Upper lobe of right lung (tissue), 1 donor: Measurements from ENCODE around the gene ASB2. TPM values are rescaled to one million over a fixed set of nuclear protein-coding genes. Genes with fewer than 3 reads are reported as not detected.

ENCODE experiments used
- ATAC-seq: fragments of 200-7000 bp; cut with Tn5 transposase; one replicate; pipeline ENCODE4 v1.9.1; 2020; ENCODE audit warnings: mild to moderate bottlenecking, moderate library complexity
- DNase-seq: peaks from one replicate; pipeline ENCODE4 v3.0.0-alpha.2; 2020
- H3K27ac ChIP-seq: fragments of 200-600 bp; one replicate; pipeline ENCODE4 v1.8.0; 2022
- H3K27me3 ChIP-seq: fragments of 200-600 bp; one replicate; pipeline ENCODE4 v1.8.0; 2022; ENCODE audit warnings: mild to moderate bottlenecking
- H3K36me3 ChIP-seq: fragments of 200-600 bp; one replicate; pipeline ENCODE4 v1.8.0; 2022
- H3K4me1 ChIP-seq: fragments of 200-600 bp; one replicate; pipeline ENCODE4 v1.8.0; 2022
- H3K4me3 ChIP-seq: fragments of 200-600 bp; one replicate; pipeline ENCODE4 v1.8.0; 2022; ENCODE audit warnings: mild to moderate bottlenecking
- H3K9me3 ChIP-seq: fragments of 200-600 bp; one replicate; pipeline ENCODE4 v1.8.0; 2022
- intact Hi-C: fragments of 100-400 bp; cut with DNase I; formaldehyde crosslinking; loops from one replicate; pipeline ENCODE4 v1.11.0; 2022
- total RNA-seq: library from RNA; stranded (reverse); fragmentation: NEBNext Ultra II Directional; extraction: Animal tissue kit (Norgen Biotek cat#: 25700); gene quantifications from one replicate; pipeline ENCODE4 v1.2.1, GENCODE V29; 2021
- TF ChIP-seq, protein P1 (sequence below): fragments of 200-600 bp; IDR thresholded peaks from one replicate; pipeline ENCODE4 v1.8.0; 2022; ENCODE audit warnings: antibody characterized with exemption
- donor health status: DM: no; HTN: yes; CAD: no; lungs with severe emphysema.

Gene ASB2
- total RNA-seq, 1 donor from 2014 or later = 3.2 TPM

DNA sequence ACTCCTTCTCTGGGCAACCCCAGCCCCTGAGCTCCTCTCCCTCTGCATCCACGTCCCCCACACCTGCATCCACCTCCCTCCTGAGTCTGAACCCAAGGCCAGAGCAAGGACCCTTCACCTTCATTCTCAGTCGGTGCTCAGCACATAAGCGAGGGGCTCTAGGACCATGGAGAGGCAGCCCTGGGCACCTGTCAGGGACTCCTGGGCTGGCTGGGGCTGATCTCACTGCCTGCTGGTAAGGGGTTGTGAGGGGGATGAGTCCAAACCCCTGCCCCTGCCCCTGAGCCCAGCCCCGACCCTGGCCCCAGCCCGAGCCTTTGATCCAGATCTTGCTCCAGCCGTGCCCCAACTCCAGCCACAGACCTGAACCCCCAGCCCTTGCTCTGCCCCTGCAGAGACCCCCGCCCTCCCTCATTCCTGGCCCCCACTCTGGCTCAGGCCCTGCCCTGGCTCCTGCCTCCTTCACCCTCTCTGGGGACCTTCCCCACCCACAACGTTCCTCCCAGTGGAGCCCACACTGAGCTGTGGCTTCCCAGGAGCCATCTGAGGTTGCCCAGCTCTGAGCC is 19.8 kb upstream of the ASB2 start:
- ATAC-seq = no peak
- DNase-seq = no peak
- no peaks in the 10 kb centered on the region for H3K36me3 ChIP-seq
- no peaks in the 10 kb centered on the region for H3K4me1 ChIP-seq
- H3K27ac ChIP-seq = no peak overlapping the region
- H3K27me3 ChIP-seq = no peaks in the 10 kb centered on the region
- no peaks in the 10 kb centered on the region for H3K9me3 ChIP-seq
- TF ChIP-seq, protein P1, sequence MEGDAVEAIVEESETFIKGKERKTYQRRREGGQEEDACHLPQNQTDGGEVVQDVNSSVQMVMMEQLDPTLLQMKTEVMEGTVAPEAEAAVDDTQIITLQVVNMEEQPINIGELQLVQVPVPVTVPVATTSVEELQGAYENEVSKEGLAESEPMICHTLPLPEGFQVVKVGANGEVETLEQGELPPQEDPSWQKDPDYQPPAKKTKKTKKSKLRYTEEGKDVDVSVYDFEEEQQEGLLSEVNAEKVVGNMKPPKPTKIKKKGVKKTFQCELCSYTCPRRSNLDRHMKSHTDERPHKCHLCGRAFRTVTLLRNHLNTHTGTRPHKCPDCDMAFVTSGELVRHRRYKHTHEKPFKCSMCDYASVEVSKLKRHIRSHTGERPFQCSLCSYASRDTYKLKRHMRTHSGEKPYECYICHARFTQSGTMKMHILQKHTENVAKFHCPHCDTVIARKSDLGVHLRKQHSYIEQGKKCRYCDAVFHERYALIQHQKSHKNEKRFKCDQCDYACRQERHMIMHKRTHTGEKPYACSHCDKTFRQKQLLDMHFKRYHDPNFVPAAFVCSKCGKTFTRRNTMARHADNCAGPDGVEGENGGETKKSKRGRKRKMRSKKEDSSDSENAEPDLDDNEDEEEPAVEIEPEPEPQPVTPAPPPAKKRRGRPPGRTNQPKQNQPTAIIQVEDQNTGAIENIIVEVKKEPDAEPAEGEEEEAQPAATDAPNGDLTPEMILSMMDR = no peak
- intact Hi-C loops = no loop called here
- H3K4me3 ChIP-seq = no peak overlapping the region

DNA sequence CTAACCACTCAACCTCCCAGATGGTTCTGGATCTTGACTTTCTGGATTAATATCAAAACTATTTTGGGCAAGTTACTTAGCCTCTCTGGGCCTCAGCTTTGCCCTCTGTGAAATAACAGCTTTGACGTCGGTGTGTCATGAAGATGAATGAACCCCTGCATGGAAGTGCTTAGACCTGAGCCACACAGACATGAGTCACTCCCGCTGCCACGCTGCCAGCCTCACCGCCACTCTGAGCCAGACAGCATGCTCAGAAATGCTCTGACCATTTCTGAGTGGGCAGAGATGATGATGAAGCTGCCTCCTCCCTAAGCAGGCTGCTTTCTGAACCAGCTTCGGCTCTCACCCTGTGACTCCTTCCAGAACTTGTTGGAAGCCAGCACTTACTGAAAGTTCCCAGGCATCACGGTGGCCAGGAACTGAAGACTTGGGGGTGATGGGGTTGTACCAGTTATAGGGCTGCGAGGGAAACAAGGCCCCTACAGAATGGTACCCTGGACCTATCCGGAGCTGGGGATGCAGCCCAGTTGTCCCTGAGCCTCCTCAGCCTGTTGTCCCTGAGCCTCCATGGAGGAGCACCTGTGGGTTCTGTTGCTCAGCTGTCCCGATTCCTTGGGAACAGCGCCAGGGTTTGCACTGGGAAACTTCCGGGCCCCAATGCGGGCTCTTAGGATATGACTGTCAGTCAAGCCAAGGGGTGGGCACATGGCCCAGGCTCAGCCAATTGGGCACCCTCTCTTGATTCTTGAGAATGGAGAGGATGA is 18.7 kb upstream of the ASB2 start:
- H3K4me3 ChIP-seq = no peak overlapping the region
- TF ChIP-seq, protein P1 = no peak
- no peak overlapping the region for H3K27ac ChIP-seq
- no peaks in the 10 kb centered on the region for H3K4me1 ChIP-seq
- no peaks in the 10 kb centered on the region for H3K9me3 ChIP-seq
- DNase-seq = no peak
- H3K27me3 ChIP-seq = no peaks in the 10 kb centered on the region
- ATAC-seq = no peak
- H3K36me3 ChIP-seq = no peaks in the 10 kb centered on the region
- intact Hi-C loops = no loop called here

DNA sequence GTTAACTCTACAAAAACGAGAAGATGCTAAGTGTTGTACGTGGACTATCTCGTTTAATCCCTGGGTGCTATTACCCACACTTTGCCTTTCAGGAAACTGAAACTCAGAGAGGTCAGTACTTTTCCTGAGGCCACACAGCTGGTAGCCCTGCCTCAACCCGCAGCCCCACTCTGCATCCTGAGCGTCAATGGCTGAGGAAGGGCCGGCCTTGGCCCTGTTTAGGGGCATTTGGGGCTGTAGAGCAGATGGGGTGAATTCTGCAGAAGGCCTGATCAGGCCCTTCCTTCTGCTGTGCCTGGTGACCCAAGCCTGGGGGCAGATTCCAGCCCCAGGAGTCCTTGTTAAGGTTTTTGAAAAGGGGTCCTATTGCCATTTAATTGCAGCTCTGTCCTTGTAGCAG is 17.0 kb upstream of the ASB2 start:
- Histone ChIP-seq H3K4me3 (no peak overlapping the region), H3K36me3 (no peaks in the 10 kb centered on the region), H3K9me3 (no peaks in the 10 kb centered on the region), H3K4me1 (no peaks in the 10 kb centered on the region), H3K27ac (no peak overlapping the region), H3K27me3 (no peaks in the 10 kb centered on the region)
- DNase-seq = no peak
- no peak for ATAC-seq
- TF ChIP-seq, protein P1 = no peak
- intact Hi-C loops = no loop called here

DNA sequence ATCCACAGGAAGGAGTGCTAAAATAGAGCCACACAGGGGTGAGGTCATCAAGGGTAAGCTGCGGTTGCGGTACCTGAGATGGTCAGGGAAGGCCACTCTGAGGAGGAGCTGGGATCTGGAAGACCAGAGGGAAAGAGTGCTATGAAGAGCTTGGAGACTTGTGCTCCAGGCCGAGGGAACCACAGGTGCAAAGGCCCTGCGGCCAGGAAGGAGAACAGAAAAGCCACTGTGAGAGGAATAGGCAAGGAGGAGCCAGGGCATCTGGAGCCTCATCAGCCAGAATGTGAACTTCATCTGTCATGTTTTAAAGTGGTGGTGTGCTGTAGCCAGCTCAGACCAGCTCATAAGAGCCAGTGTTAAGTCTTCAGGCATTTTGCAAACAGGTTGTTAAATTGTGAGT is 15.3 kb upstream of the ASB2 start:
- Histone ChIP-seq H3K36me3 (no peaks in the 10 kb centered on the region), H3K9me3 (no peaks in the 10 kb centered on the region), H3K27me3 (no peaks in the 10 kb centered on the region), H3K27ac (no peak overlapping the region), H3K4me1 (no peaks in the 10 kb centered on the region), H3K4me3 (no peak overlapping the region)
- intact Hi-C loops = no loop called here
- DNase-seq = no peak
- TF ChIP-seq, protein P1 = no peak
- ATAC-seq = no peak

DNA sequence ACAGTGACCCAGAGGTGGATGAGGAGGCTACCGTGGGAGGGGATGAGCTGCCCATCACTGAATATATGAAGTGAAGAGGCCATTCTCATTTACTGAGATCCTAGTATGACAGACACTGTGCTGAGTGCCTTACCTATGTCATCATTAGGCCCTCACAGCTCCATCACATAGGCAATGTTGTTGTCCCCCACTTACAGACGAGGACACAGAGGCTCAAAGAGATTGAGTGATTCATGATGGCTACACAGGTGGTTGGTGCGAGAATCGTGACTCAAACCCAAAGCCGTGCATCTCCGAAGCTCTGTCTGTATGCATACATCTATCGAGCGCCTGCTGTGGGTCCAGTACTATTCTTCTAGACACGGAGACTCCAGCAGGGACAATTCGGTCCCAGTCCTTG is 14.8 kb upstream of the ASB2 start:
- ATAC-seq (no peak), DNase-seq (no peak)
- TF ChIP-seq, protein P1 = no peak
- no peak overlapping the region for H3K27ac ChIP-seq
- no peaks in the 10 kb centered on the region for H3K9me3 ChIP-seq
- intact Hi-C loops = no loop called here
- H3K4me1 ChIP-seq = no peaks in the 10 kb centered on the region
- no peak overlapping the region for H3K4me3 ChIP-seq
- no peaks in the 10 kb centered on the region for H3K36me3 ChIP-seq
- H3K27me3 ChIP-seq = no peaks in the 10 kb centered on the region
